SK-N-MC (cell line): ENCODE results near the gene MAP3K3.

Experiments
- EZH2 ChIP-seq: fragments of 200-600 bp; sonication (generic); IDR thresholded peaks from one replicate; pipeline ENCODE4 v1.6.1; 2017; ENCODE audit warnings: antibody characterized with exemption
- POLR2AphosphoS5 ChIP-seq: IDR thresholded peaks from 2 replicates; pipeline ENCODE4 v1.6.1; 2012; ENCODE audit warnings: mild to moderate bottlenecking, low read depth, low read length, borderline replicate concordance

DNA sequence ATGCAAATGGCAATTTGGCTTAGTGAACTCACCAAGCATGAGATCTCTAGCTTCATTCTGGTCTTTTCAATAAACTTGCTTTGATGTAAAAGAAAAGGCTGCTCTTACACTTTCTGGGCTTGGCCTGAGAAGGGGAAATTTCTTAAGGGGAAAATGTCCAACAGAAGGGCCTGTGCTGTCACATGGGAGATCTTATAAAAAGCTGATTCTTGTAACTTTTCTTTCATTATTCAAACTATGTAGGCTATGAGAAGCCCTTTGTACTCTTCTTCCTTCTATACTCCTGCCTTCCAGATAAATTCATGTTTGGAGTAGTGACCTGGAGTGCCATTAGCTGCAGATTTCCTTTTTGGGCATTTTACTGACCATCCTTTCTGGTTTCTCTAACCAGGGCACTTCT lies 60.8 kb downstream of the MAP3K3 start:
- no peak for TF ChIP-seq POLR2AphosphoS5
- no peak for TF ChIP-seq EZH2
